GM12873 (cell line): Measurements from ENCODE around the gene AP1B1.

Source experiments
- TF ChIP-seq, protein P1 (sequence below): IDR thresholded peaks from 2 replicates; pipeline ENCODE4 v1.5.1; 2012; ENCODE audit warnings: low read depth, mild to moderate bottlenecking, moderate library complexity, low read length, control low read depth; ENCODE audit not compliant: insufficient read depth; ENCODE audit errors: missing control alignments

AP1B1 gene

DNA sequence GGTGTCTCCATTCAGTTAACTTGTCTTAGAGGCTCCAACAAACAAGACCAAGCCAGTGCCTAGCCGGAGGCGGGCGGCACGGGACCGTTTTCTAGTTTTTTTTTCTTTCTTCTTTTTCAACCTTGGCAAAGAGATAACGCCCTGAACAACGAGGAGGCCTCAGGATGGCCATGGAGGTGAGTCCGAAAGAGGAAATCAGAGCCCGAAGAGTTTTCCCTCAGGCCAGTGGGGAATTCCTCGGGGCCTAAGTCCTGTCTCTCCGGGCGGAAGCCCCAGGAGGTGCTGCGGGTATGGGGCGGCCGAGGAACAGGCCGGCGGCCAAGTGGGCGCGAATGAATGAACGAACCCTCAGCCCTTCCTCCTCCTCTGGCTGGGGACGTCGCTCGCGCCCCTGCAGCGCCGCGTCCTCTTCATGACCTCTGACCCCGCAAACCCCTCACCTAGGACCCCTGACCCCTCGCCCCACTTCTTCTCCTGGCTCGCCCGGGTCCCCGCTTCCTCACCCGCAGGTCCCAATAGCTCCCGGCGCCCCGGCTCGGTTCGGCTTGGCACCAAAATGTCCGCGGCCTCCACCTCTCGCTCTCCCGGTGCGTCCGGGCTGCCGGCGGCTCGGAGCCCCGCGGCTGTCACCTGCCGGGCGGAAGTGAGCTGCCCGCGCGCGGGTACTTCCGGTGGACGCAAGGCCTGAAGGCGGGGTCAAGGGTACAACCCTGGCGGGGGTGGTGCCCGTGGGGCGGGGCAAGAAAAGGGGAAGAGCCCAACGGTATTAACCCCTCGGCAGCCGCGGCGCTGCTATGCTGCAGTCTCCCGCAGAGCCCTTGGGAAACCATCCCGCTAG, at the start of gene AP1B1:
Gene AP1B1 (minus strand): TSS at position 650 of the 838 bp plus-strand sequence. CDS start 21,327 bp downstream, outside the sequence.
- TF ChIP-seq, protein P1, sequence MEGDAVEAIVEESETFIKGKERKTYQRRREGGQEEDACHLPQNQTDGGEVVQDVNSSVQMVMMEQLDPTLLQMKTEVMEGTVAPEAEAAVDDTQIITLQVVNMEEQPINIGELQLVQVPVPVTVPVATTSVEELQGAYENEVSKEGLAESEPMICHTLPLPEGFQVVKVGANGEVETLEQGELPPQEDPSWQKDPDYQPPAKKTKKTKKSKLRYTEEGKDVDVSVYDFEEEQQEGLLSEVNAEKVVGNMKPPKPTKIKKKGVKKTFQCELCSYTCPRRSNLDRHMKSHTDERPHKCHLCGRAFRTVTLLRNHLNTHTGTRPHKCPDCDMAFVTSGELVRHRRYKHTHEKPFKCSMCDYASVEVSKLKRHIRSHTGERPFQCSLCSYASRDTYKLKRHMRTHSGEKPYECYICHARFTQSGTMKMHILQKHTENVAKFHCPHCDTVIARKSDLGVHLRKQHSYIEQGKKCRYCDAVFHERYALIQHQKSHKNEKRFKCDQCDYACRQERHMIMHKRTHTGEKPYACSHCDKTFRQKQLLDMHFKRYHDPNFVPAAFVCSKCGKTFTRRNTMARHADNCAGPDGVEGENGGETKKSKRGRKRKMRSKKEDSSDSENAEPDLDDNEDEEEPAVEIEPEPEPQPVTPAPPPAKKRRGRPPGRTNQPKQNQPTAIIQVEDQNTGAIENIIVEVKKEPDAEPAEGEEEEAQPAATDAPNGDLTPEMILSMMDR: no peak

DNA sequence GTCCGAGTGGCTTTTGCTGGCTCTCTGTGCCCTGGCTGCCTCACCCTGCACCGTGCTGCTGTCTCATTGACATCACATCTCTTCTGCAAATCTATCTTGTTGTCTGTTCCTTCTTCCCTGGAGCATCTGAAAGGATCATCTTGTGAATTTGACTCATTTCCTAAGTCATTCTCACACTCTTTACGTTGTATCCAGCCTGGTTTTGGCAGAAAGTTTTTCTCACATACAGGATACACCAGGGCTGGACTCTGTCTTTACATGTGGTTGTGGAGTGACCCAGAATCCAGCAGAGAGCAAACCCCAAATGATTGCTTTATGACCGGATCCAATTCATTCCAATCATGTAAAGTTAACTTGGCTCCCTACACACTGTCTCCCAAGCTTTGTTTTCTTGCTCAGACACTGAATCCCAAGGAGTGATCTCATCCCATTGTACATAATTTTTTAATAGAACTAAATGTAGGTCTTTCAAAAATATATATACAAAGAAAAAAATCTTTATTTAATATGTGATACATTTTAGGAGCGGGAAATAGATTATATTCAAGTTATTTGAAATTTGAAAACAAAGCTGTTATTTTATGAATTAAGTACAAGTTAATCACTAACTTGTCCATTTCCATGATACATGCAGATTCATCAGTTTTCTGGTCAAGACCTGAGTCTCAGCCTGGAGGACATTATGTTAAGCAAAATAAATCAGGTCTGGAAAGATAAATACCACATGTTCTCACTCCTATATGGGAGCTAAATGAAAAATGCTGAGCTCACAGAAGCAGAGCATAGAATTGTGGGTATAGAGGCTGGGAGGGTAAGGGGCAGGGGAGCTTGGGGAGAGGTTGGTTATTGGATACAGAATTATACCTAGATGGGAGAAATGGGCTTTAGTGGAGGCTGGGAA, 47.1 kb upstream of the AP1B1 start:
- TF ChIP-seq, protein P1: no peak

DNA sequence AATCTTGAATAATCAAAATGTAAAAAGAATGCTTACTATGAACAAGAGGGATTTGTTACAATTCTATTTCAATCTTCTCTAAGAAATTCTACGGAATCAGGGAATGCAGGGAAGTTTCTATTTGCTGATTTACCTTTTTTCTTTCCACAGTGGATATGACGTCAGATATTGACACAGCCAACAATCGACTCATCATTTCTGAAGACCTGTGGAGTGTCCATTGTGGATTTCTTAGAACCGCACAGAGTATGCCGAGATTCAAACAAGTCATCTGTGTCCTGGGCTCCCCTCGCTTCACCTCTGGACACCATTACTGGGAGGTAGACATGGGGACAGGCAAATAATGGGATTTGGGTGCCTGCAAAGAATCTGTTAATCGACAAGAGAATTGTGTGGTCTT, 45.9 kb upstream of the AP1B1 start:
- TF ChIP-seq, protein P1: no peak

DNA sequence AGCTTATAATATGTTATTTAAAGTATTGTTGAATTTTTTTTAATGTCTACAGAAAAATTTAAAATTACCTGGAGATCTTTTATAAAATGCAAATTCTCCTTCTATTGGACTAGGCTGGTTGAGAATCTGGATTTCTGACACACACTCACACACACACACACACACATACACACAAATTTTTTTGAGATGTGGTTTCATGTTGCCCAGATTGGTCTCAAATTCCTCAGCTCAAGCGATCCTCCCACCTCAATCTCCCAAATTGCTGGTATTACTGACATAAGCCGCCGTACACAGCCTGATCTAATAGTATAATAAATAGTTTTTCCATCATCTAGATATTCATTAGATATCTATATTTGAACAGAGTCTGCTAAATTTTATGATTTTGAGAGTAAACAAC, 45.5 kb upstream of the AP1B1 start:
- TF ChIP-seq, protein P1: no peak

DNA sequence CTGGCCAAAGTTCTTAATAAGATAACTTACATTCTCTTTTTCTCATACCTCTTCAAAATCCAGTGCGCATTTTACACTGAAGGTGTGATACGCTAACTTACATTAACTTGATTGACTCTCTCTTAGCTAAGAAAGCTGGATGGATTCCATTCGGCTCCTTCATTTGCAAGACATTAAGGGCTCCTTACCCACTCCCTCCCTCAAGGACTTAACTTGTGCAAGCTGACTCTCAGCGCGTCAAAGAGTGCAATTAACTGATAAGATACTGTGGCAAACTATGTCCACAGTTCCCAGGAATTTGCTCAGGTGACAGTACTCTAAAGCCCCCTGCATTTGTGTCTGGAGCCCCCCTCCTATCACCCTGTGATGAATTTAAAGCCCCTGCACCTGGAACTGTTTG, 43.6 kb upstream of the AP1B1 start:
- TF ChIP-seq, protein P1: no peak

DNA sequence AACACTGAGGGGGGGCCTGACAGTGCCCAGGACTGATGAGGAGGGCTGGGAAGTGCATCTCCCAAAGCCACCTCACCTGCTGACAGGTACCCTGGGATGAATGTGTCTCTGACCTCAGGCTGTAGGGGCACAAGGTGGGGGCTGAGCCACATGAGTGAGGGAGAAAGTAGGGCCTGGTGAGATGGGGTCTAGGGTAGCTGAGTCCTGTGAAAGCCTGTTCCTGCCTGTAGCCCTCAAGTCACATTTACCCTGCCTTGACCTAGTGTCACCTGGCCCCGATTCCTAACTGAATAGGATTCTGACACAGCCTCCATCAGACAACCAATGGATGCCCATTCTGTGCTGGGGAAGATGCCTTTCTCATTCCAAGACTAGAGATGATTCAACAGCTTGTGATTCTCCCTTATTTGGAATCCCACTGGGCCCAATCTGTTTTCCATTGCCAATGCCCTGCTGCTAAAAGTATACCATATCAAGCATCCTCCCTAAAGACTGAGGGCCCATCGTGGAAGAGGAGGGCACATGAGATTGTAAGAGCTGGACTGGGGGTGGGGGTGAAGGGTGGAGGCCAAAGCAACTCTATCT, 38.9 kb upstream of the AP1B1 start:
- TF ChIP-seq, protein P1: no peak

DNA sequence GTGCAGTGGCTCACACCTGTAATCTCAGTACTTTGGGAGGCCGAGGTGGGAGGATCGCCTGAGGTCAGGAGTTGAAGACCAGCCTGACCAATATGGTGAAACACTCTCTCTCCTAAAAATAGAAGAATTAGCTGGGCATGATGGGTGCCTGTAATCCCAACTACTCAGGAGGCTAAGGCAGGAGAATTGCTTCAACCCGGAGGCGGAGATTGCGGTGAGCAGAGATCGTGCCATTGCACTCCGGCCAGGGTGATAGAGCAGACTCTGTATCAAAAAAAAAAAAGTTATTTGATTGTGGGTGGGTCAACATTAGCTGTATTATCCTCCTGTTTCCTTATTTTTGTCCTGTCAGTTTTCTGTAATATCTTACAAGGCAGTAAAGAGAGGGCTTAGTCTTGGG, 38.1 kb upstream of the AP1B1 start:
- TF ChIP-seq, protein P1: no peak
